ENCODE results near the gene SLAIN1. TPM values are rescaled to one million over a fixed set of nuclear protein-coding genes. Genes with fewer than 3 reads are reported as not detected.

Gene SLAIN1
- total RNA-seq, 2 experiments from 2014 or later, result 40.1 to 44.2 TPM

GRCh38 chr13:77720988-77721387 lies 23.5 kb downstream of the SLAIN1 start:
- H3K27me3 Mint-ChIP-seq, result no peaks in the 10 kb centered on the region
- H3K27ac Mint-ChIP-seq, result no peak overlapping the region
- H3K4me3 Mint-ChIP-seq, result no peak overlapping the region
- peaks cover 31% of the 10 kb centered on the region for H3K4me1 Mint-ChIP-seq
- DNase-seq (no peak), ATAC-seq (no peak)
- CTCF ChIA-PET, result no interaction called here
- no peaks in the 10 kb centered on the region for H3K9me3 Mint-ChIP-seq (ENCODE audit: low read depth)
- H3K36me3 Mint-ChIP-seq, result peaks cover 64% of the 10 kb centered on the region

GRCh38 chr13:77724092-77724491 lies 26.6 kb downstream of the SLAIN1 start:
- peak; percentile 23 for ATAC-seq
- no peak for DNase-seq
- no peaks in the 10 kb centered on the region for H3K9me3 Mint-ChIP-seq (ENCODE audit: low read depth)
- CTCF ChIA-PET, result no interaction called here
- no peak overlapping the region for H3K27ac Mint-ChIP-seq
- peaks cover 48% of the 10 kb centered on the region for H3K4me1 Mint-ChIP-seq
- H3K27me3 Mint-ChIP-seq, result no peaks in the 10 kb centered on the region
- H3K36me3 Mint-ChIP-seq, result peaks cover 74% of the 10 kb centered on the region
- H3K4me3 Mint-ChIP-seq, result no peak overlapping the region

- H3K4me3 Mint-ChIP-seq, result no peak overlapping the region
- DNase-seq, result no peak
- ATAC-seq, result no peak
- CTCF ChIA-PET, result interaction anchor here (0.8 kb wide), 1 partner anchor 232 kb away, joined by 3 read pairs; no protein-coding TSS in a partner anchor
- no peak overlapping the region for H3K27ac Mint-ChIP-seq
- peaks cover 71% of the 10 kb centered on the region for H3K36me3 Mint-ChIP-seq
- peaks cover 58% of the 10 kb centered on the region for H3K4me1 Mint-ChIP-seq
- H3K9me3 Mint-ChIP-seq (ENCODE audit: low read depth), result no peaks in the 10 kb centered on the region
- no peaks in the 10 kb centered on the region for H3K27me3 Mint-ChIP-seq
Measured at GRCh38 chr13:77725071-77725470, 27.6 kb downstream of the SLAIN1 start.

GRCh38 chr13:77728265-77729125 lies 31.0 kb downstream of the SLAIN1 start:
- CTCF ChIA-PET, result interaction anchor here (2.5 kb wide), 1 partner anchor 31 kb away, joined by 18 read pairs; the partner anchor contains the start of gene SLAIN1
- ATAC-seq, result no peak
- Mint-ChIP-seq H3K27ac (peak overlapping the region; percentile 90), H3K27me3 (no peaks in the 10 kb centered on the region), H3K4me3 (peak overlapping the region; percentile 71), H3K36me3 (peaks cover 58% of the 10 kb centered on the region), H3K4me1 (peaks cover 58% of the 10 kb centered on the region), H3K9me3 (ENCODE audit: low read depth) (no peaks in the 10 kb centered on the region)
- no peak for DNase-seq

- Mint-ChIP-seq H3K27me3 (no peaks in the 10 kb centered on the region), H3K27ac (peak overlapping the region; percentile 90), H3K9me3 (ENCODE audit: low read depth) (no peaks in the 10 kb centered on the region), H3K36me3 (peaks cover 54% of the 10 kb centered on the region), H3K4me1 (peaks cover 50% of the 10 kb centered on the region), H3K4me3 (peak overlapping the region; percentile 71)
- DNase-seq, result peak; percentile 77
- CTCF ChIA-PET, result interaction anchor here (1.4 to 2.5 kb wide), 2 partner anchors 13 to 32 kb away, joined by 3 to 18 read pairs; partner anchors contain the start of gene SLAIN1
- peak; percentile 96 for ATAC-seq
Measured at GRCh38 chr13:77729502-77730221, 32.2 kb downstream of the SLAIN1 start.

GRCh38 chr13:77730572-77730971 lies 33.1 kb downstream of the SLAIN1 start:
- Mint-ChIP-seq H3K27ac (peak overlapping the region; percentile 56), H3K36me3 (peaks cover 46% of the 10 kb centered on the region), H3K4me3 (no peak overlapping the region), H3K27me3 (no peaks in the 10 kb centered on the region), H3K4me1 (peaks cover 41% of the 10 kb centered on the region), H3K9me3 (ENCODE audit: low read depth) (no peaks in the 10 kb centered on the region)
- DNase-seq (no peak), ATAC-seq (no peak)
- CTCF ChIA-PET, result interaction anchor here (1.4 to 2.5 kb wide), 2 partner anchors 12 to 33 kb away, joined by 3 to 18 read pairs; partner anchors contain the start of gene SLAIN1

- no peaks in the 10 kb centered on the region for H3K9me3 Mint-ChIP-seq (ENCODE audit: low read depth)
- CTCF ChIA-PET, result no interaction called here
- H3K27ac Mint-ChIP-seq, result no peak overlapping the region
- DNase-seq (no peak), ATAC-seq (no peak)
- H3K4me3 Mint-ChIP-seq, result no peak overlapping the region
- no peaks in the 10 kb centered on the region for H3K27me3 Mint-ChIP-seq
- peaks cover 42% of the 10 kb centered on the region for H3K36me3 Mint-ChIP-seq
- peaks cover 33% of the 10 kb centered on the region for H3K4me1 Mint-ChIP-seq
Measured at GRCh38 chr13:77732287-77732686, 34.8 kb downstream of the SLAIN1 start.

GRCh38 chr13:77733674-77734073 lies 36.2 kb downstream of the SLAIN1 start:
- Mint-ChIP-seq H3K4me3 (no peak overlapping the region), H3K9me3 (ENCODE audit: low read depth) (no peaks in the 10 kb centered on the region), H3K27me3 (no peaks in the 10 kb centered on the region), H3K27ac (no peak overlapping the region), H3K4me1 (peaks cover 25% of the 10 kb centered on the region), H3K36me3 (peaks cover 35% of the 10 kb centered on the region)
- no peak for ATAC-seq
- DNase-seq, result no peak
- CTCF ChIA-PET, result interaction anchor here (1.0 to 1.6 kb wide), 2 partner anchors 15 to 141 kb away, joined by 3 read pairs; no protein-coding TSS in a partner anchor

- DNase-seq, result no peak
- CTCF ChIA-PET, result no interaction called here
- no peak overlapping the region for H3K4me3 Mint-ChIP-seq
Measured at GRCh38 chr13:77737583-77738200, 40.2 kb downstream of the SLAIN1 start.

GRCh38 chr13:77740097-77740735 lies 42.7 kb downstream of the SLAIN1 start:
- Mint-ChIP-seq H3K36me3 (peaks cover 25% of the 10 kb centered on the region), H3K27me3 (no peaks in the 10 kb centered on the region), H3K4me1 (peaks cover 15% of the 10 kb centered on the region), H3K9me3 (ENCODE audit: low read depth) (no peaks in the 10 kb centered on the region), H3K4me3 (no peak overlapping the region), H3K27ac (no peak overlapping the region)
- ATAC-seq, result no peak
- no peak for DNase-seq
- CTCF ChIA-PET, result interaction anchor here (1.0 kb wide), 1 partner anchor 147 kb away, joined by 3 read pairs; no protein-coding TSS in a partner anchor

More at GRCh38 chr13:77737583-77738200, 40.2 kb downstream of the SLAIN1 start:
- no peak overlapping the region for H3K27ac Mint-ChIP-seq
- H3K27me3 Mint-ChIP-seq, result no peaks in the 10 kb centered on the region
- peaks cover 13% of the 10 kb centered on the region for H3K36me3 Mint-ChIP-seq
- no peaks in the 10 kb centered on the region for H3K9me3 Mint-ChIP-seq (ENCODE audit: low read depth)
- ATAC-seq, result no peak
- H3K4me1 Mint-ChIP-seq, result peaks cover 15% of the 10 kb centered on the region

- H3K4me1 Mint-ChIP-seq, result peaks cover 15% of the 10 kb centered on the region
- H3K27ac Mint-ChIP-seq, result no peak overlapping the region
- ATAC-seq (no peak), DNase-seq (no peak)
- CTCF ChIA-PET, result interaction anchor here (1.0 kb wide), 1 partner anchor 148 kb away, joined by 3 read pairs; no protein-coding TSS in a partner anchor
- H3K9me3 Mint-ChIP-seq (ENCODE audit: low read depth), result no peaks in the 10 kb centered on the region
- peaks cover 25% of the 10 kb centered on the region for H3K36me3 Mint-ChIP-seq
- no peak overlapping the region for H3K4me3 Mint-ChIP-seq
- no peaks in the 10 kb centered on the region for H3K27me3 Mint-ChIP-seq
Measured at GRCh38 chr13:77740931-77741596, 43.6 kb downstream of the SLAIN1 start.

- Mint-ChIP-seq H3K9me3 (ENCODE audit: low read depth) (no peaks in the 10 kb centered on the region), H3K4me3 (no peak overlapping the region), H3K27me3 (no peaks in the 10 kb centered on the region), H3K4me1 (peaks cover 15% of the 10 kb centered on the region), H3K36me3 (peaks cover 28% of the 10 kb centered on the region), H3K27ac (no peak overlapping the region)
- CTCF ChIA-PET, result no interaction called here
- ATAC-seq (no peak), DNase-seq (no peak)
Measured at GRCh38 chr13:77741597-77741972, 44.1 kb downstream of the SLAIN1 start.

Data from activated CD8-positive, alpha-beta memory T cell treated with anti-CD3 and anti-CD28 coated beads, Interleukin-2, amount 10 ng/mL, durations not matched to agents 7 days and 5 days (primary cell).